ENCODE data around the gene SIT1. TPM values are rescaled to one million over a fixed set of nuclear protein-coding genes. Genes with fewer than 3 reads are reported as not detected.

SIT1 gene
- polyA plus RNA-seq, 1 experiment, result not detected

GRCh38 chr9:35653611-35654010, 2.9 kb upstream of the SIT1 start:
- POLR2A ChIA-PET, result no interaction called here
- DNase-seq (ENCODE audit: low read depth), result no peak

GRCh38 chr9:35652829-35653209, 2.1 kb upstream of the SIT1 start:
- Histone ChIP-seq H3K27me3 (ENCODE audit: control insufficient read depth, insufficient read depth, low read length) (no peaks in the 10 kb centered on the region), H3K4me3 (ENCODE audit: low read depth, low read length) (no peak overlapping the region), H3K36me3 (ENCODE audit: control insufficient read depth, insufficient read depth, low read length) (no peaks in the 10 kb centered on the region)
- no peak for TF ChIP-seq CTCF (IDR thresholded peaks at IDR 0.05; ENCODE audit: insufficient read depth, low read depth, low read length)
- POLR2A ChIA-PET, result no interaction called here
- DNase-seq (ENCODE audit: low read depth), result no peak
- CTCF ChIA-PET, result interaction anchor here (1.7 kb wide), 1 partner anchor 43 kb away, joined by 9 read pairs; no protein-coding TSS in a partner anchor

More at GRCh38 chr9:35653611-35654010, 2.9 kb upstream of the SIT1 start:
- CTCF ChIA-PET, result interaction anchor here (1.7 kb wide), 1 partner anchor 42 kb away, joined by 9 read pairs; no protein-coding TSS in a partner anchor
- H3K4me3 ChIP-seq (ENCODE audit: low read depth, low read length), result no peak overlapping the region
- H3K27me3 ChIP-seq (ENCODE audit: control insufficient read depth, insufficient read depth, low read length), result no peaks in the 10 kb centered on the region
- no peaks in the 10 kb centered on the region for H3K36me3 ChIP-seq (ENCODE audit: control insufficient read depth, insufficient read depth, low read length)
- TF ChIP-seq CTCF (IDR thresholded peaks at IDR 0.05; ENCODE audit: insufficient read depth, low read depth, low read length), result no peak

GRCh38 chr9:35651956-35652828, 1.5 kb upstream of the SIT1 start:
- ChIA-PET POLR2A (no interaction called here), CTCF (interaction anchor here (1.7 kb wide), 1 partner anchor 44 kb away, joined by 9 read pairs; no protein-coding TSS in a partner anchor)
- no peak overlapping the region for H3K4me3 ChIP-seq (ENCODE audit: low read depth, low read length)
- TF ChIP-seq CTCF (IDR thresholded peaks at IDR 0.05; ENCODE audit: insufficient read depth, low read depth, low read length), result no peak
- H3K27me3 ChIP-seq (ENCODE audit: control insufficient read depth, insufficient read depth, low read length), result no peaks in the 10 kb centered on the region
- H3K36me3 ChIP-seq (ENCODE audit: control insufficient read depth, insufficient read depth, low read length), result no peaks in the 10 kb centered on the region
- no peak for DNase-seq (ENCODE audit: low read depth)

GRCh38 chr9:35649431-35650340, 1.0 kb downstream of the SIT1 start:
- TF ChIP-seq CTCF (IDR thresholded peaks at IDR 0.05; ENCODE audit: insufficient read depth, low read depth, low read length), result no peak
- ChIA-PET CTCF (interaction anchor here (1.4 to 4.8 kb wide), 3 partner anchors 8 to 47 kb away, joined by 3 to 43 read pairs (median 4); partner anchors contain the start of genes CCDC107 and RMRP), POLR2A (interaction anchor here (0.6 kb wide), 1 partner anchor 586 kb away, joined by 3 read pairs; no protein-coding TSS in a partner anchor)
- no peak overlapping the region for H3K4me3 ChIP-seq (ENCODE audit: low read depth, low read length)
- no peaks in the 10 kb centered on the region for H3K36me3 ChIP-seq (ENCODE audit: control insufficient read depth, insufficient read depth, low read length)
- DNase-seq (ENCODE audit: low read depth), result no peak
- H3K27me3 ChIP-seq (ENCODE audit: control insufficient read depth, insufficient read depth, low read length), result no peaks in the 10 kb centered on the region
